HG03457 (cell line): ENCODE measurements around the gene APCDD1L.

Source experiments
- ATAC-seq: cut with Tn5 transposase; IDR thresholded peaks from one replicate; pipeline ENCODE4 v1.9.1; 2021; ENCODE audit warnings: moderate number of reproducible peaks; ENCODE audit not compliant: unreplicated experiment

APCDD1L gene

DNA sequence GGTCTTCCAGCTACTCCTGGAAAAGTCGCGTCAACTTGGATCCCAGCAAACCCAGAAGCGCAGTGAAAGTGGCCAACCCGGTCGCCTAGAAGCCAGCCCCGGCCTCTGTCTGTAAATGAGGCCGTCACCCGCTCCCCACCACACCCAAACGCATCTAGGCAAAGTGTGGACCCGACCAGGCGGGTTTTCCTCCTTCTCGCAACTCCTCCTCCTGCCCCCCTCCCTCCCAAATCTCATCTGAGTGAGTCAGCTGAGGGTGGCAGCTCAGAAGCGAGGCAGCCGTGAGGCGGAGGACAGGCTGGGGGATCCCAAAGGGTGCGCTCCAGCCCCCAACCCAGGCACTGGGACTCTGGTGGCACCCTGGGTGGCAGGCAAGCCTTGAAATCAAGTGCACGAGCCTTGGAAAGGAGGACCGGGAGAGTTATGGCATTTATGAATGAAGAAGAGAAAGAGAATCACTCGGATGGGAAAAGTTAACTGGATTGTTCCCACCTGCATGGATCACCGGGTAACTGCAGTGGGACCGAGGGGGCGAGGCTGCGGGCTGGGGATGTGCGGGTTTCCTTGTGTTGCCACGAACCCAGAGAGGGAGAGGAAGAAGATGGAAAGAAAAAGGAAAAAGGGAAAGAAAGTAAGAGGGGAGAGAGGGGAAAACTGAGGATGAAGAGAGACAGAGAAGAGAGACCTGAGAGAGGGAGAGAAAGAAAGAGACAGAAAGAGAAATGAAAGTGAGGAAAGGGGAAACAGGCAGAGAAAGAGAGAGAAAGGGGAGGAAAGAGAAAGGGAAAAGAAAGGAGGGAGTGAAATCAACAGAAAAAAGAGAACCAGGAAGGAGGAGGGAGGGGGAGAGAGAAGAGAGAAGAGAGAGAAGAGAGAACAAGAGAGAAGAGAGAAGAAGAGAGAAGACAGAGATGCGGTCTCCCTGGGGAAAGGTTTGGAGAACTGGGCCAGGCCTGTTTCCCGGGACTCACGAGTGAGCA is at the start of gene APCDD1L:
Gene APCDD1L, minus strand, starts transcription at position 167 of the 980 bp plus-strand sequence. CDS start 692 bp downstream, outside the sequence.
- no peak for ATAC-seq

GRCh38 chr20:58559368-58559729 is 44.1 kb upstream of the APCDD1L start:
- no peak for ATAC-seq

DNA sequence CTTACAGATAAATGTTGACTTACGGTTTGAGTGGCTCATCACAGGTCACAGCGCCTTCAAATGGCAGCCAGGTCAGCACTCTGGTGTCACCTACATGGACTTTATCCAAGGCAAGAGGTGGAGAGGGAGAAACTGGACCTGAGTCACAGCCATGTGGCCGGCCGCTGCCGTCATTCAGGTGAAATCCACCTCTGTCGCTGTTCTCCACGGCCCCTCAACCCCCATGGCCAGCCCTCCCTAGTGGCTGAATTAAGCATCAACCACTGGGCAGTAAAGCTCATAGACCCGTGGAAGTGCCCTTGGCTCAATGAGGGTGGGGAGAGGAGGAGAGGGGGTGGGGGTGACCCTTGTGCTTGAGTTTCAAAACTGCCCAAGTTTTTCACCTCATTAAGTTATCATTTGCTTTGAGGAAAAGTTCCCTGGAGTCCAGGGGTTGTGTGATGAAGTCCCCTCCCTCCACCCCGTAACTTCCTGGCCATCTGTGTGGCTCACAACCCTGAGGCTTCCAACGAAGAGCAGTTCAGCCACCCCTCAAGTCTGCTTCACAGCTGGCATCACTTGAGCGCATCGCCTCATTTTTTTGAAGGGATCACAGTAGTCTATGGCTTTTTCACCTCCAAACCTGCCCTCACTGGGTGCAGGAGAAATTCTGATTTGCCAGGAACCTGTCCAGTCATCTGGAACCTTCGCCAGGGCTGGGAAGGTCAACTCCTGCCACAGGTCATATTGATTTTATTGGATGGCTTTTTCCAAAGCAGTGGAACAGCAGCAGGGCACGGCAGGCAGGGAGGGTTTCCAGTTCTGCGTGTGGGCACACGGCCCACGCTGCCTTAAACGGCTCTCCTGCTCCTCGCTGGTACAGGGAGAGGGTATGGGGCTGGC is 43.5 kb upstream of the APCDD1L start:
- ATAC-seq: no peak

- ATAC-seq: no peak
Observed at GRCh38 chr20:58557733-58558342, 42.6 kb upstream of the APCDD1L start.

- no peak for ATAC-seq
Observed at GRCh38 chr20:58556961-58557360, 41.8 kb upstream of the APCDD1L start.

DNA sequence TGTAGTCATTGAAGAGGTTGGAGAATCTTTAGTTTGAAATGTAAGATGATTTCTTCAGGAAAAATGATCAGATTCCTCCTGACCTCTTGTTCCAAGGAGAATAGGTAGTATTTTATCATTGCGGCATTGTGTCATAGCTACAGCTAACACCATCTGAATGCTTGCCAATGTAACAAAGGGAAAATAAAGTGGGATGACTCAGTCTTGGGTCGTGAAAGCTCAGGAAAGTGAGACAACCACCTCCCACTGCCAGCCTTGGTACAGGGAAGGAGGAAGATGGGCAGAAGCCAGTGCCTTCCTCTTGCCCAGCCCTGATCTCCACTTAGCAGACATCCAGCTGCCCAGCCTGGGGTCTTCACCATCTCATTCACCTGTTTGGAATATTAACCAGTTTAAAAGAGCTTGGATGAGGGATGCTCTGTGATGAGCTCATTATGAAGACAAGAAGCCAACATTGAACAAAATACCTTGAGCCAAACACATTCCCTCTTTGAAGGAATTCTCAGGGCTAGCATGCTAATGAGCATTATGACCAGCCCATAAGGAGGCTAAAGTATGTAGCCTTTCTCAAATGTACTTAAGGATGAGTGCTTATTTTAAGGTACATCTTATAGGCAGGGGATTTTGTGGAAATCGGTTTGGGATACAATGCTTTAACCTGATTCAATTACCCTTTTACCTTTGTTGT is 40.0 kb upstream of the APCDD1L start:
- no peak for ATAC-seq

GRCh38 chr20:58554541-58554940 is 39.3 kb upstream of the APCDD1L start:
- ATAC-seq: no peak

GRCh38 chr20:58553841-58554240 is 38.6 kb upstream of the APCDD1L start:
- no peak for ATAC-seq

GRCh38 chr20:58553166-58553696 is 38.0 kb upstream of the APCDD1L start:
- no peak for ATAC-seq

- ATAC-seq: no peak
Observed at GRCh38 chr20:58552366-58552934, 37.3 kb upstream of the APCDD1L start.

GRCh38 chr20:58551631-58552030 is 36.4 kb upstream of the APCDD1L start:
- no peak for ATAC-seq

- ATAC-seq: no peak
Observed at GRCh38 chr20:58550275-58551059, 35.3 kb upstream of the APCDD1L start.

DNA sequence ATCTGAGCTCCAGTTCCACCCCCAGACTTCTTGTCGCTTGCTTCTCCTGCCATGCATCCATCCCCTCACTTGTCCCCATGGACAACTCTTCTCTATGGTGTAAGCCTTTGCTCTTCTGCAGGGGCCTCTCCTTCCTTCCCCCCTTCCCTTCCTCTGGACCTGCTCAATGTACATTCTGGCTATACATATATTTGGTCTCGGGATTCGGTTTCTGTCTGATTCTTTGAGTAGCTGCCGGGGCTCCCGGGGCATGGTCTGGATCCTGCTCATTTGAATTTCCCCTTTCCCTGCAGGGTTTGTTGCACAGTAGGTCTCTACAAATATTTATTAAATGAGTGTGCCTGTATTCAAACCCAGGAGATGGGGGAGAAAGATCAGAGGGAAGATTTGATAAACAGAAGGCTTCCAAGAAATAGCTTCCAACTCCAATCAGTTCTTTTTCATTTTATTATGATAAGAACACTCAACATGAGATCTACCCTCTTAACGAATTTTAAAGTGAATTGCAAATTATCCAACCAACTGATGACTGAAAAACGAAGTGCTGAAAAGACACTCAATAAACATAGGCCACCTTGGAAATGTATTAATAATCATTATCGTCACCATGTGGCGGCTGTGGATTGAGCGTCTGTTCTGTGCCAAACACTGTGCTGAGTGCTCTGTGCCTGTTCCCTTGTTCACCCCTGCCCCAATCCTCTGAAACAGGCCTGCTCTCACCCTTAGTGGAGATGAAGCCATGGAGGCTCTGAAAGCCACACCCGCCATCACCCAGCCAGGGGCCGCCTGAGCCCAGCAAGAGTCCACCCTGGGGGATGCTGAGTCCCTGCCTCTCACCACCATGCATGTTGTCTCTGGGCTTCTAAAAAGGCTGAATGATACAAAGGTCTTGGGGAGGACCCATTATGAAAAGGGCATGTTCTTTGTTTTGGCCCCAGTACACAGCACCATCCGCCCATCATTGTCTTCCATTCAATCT is 34.3 kb upstream of the APCDD1L start:
- no peak for ATAC-seq

DNA sequence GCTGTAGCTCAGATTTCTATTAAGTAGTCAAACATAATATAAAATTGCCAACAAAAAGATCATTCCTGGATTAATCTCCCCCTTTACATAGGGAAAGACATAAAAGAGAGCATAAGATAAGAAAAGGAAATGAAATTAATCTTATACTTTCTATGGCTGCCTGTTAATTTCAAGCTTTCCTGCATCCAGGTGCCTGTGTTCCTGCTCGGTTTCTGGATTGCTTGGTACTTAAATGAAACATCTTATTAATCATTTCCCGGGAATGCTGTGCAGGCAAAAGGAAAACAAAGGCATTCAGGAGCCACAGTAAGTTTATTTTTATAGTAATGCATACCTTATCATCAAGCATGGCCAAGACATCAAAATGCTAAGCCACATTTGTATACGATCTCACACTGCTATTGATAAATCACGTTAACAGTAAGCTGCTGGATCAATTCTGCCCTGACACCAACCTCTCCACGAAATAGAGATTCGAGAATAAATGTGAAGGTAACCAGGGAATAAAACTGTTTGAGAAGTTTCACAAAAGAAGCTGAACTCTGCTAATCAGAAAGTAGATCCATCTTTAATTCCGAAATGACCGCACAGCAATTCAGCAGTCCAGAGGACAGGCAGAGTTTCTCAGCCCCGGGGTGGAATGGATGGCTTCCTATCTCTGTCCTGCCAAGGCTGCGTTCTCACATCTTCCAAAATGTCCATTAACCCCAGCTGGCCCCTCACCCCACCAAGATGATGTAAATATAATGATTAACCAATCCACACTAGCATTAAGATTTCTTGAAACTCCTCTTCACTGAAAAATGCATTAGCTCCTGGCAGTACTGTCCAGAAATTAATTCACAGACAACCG is 32.6 kb upstream of the APCDD1L start:
- no peak for ATAC-seq

DNA sequence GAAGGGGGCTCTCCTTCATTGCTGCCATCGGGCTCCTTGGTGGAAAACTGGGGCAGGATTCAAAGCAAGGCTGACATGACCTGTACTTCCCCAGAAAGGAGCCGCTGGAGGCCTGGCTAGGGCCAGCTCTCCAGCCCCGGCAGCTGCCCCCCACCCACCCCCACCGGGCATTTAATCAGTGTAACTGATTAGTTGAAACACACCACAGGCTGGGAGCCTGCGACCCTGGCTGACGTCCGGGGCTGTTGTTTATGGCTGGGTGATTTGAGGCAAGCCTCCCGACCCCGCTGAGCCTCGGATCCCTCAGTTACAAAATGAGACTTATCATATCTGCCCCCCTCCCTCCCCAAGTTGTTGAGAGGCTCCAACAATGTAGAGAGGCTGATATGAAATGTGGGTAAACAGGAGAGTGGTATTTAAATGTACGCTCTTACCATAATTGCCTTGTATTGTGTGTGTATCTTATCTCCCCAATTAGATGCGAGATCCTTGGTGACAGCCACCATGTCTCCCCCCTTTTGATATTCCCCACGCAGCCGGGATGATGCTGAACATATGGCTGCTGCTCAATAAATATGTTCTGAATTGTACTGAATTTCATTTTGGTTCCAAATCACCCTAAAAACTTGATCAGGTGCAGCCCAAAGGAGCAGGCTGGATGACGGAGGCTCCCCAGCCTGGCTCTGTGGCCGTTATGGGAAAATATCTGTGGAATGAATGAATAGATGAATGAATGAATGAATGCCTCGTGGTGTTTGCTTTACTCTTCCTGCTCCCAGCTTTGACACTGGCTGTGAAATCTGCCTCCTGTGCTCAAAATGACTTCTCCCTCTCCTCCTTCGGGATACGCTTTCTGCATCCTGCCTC is 31.8 kb upstream of the APCDD1L start:
- ATAC-seq: no peak

DNA sequence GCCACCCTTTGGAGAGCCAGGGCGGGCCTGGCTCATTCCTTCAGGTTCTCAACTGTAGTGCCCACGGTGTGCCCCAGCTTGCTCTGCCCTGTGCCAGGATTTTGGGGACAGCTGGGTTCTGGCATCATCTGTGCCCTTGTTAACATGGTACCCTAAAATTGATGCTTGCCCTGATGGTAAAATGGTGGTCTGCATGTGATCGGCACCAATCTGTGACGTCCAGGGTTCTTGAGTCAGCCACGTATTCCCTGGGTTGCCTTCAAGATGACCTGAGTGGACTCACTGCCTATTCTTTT is 31.2 kb upstream of the APCDD1L start:
- no peak for ATAC-seq
